Duodenal mucosa (tissue), 2 donors: ENCODE results near the gene APOH.

Experiments
- H3K27ac ChIP-seq: one replicate; pipeline ENCODE4 v1.7.0; 2013; ENCODE audit warnings: low read depth, low read length
- H3K27me3 ChIP-seq, 2 donors: one replicate each; pipeline ENCODE4 v1.7.0; 2013; ENCODE audit warnings: low read length in 2 of 2, control low read depth in 1 of 2; ENCODE audit not compliant: insufficient read depth in 2 of 2, control insufficient read depth in 1 of 2
- H3K36me3 ChIP-seq, 2 donors: one replicate each; pipeline ENCODE4 v1.7.0; 2013; ENCODE audit warnings: low read length in 2 of 2, control low read depth in 1 of 2; ENCODE audit not compliant: insufficient read depth in 2 of 2, control insufficient read depth in 1 of 2
- H3K4me1 ChIP-seq, 2 donors: one replicate each; pipeline ENCODE4 v1.7.0; 2013; ENCODE audit warnings: low read length in 2 of 2, control low read depth in 1 of 2; ENCODE audit not compliant: insufficient read depth in 2 of 2, control insufficient read depth in 1 of 2
- H3K4me3 ChIP-seq, 2 donors: one replicate each; pipeline ENCODE4 v1.7.0; 2013; ENCODE audit warnings: low read length in 2 of 2, low read depth in 1 of 2
- H3K9ac ChIP-seq, 2 donors: one replicate each; pipeline ENCODE4 v1.7.0; 2013; ENCODE audit warnings: low read length in 2 of 2, low read depth in 1 of 2
- H3K9me3 ChIP-seq, 2 donors: one replicate each; pipeline ENCODE4 v1.7.0; 2013; ENCODE audit warnings: low read length in 2 of 2, control low read depth in 1 of 2; ENCODE audit not compliant: control insufficient read depth in 1 of 2

APOH gene

GRCh38 chr17:66175892-66176291 is 53.3 kb downstream of the APOH start:
- no peaks in the 10 kb centered on the region for H3K9me3 ChIP-seq
- H3K4me3 ChIP-seq = no peak overlapping the region
- no peak overlapping the region for H3K9ac ChIP-seq
- H3K27ac ChIP-seq = no peak overlapping the region
- H3K27me3 ChIP-seq = no peaks in the 10 kb centered on the region
- no peaks in the 10 kb centered on the region for H3K36me3 ChIP-seq
- H3K4me1 ChIP-seq = no peaks in the 10 kb centered on the region

- H3K9ac ChIP-seq = no peak overlapping the region
- no peak overlapping the region for H3K4me3 ChIP-seq
- no peaks in the 10 kb centered on the region for H3K27me3 ChIP-seq
- no peaks in the 10 kb centered on the region for H3K36me3 ChIP-seq
- H3K4me1 ChIP-seq = no peaks in the 10 kb centered on the region
- H3K9me3 ChIP-seq = no peaks in the 10 kb centered on the region
- no peak overlapping the region for H3K27ac ChIP-seq
Measured at GRCh38 chr17:66172691-66173223, 56.5 kb downstream of the APOH start.

GRCh38 chr17:66172144-66172543 is 57.1 kb downstream of the APOH start:
- Histone ChIP-seq H3K27ac (no peak overlapping the region), H3K4me3 (no peak overlapping the region)

GRCh38 chr17:66171692-66172091 is 57.5 kb downstream of the APOH start:
- H3K27me3 ChIP-seq = no peaks in the 10 kb centered on the region

More at GRCh38 chr17:66172144-66172543, 57.1 kb downstream of the APOH start:
- H3K36me3 ChIP-seq = no peaks in the 10 kb centered on the region
- no peak overlapping the region for H3K9ac ChIP-seq
- no peaks in the 10 kb centered on the region for H3K9me3 ChIP-seq
- H3K4me1 ChIP-seq = no peaks in the 10 kb centered on the region
- H3K27me3 ChIP-seq = no peaks in the 10 kb centered on the region

GRCh38 chr17:66171172-66171571 is 58.0 kb downstream of the APOH start:
- no peak overlapping the region for H3K4me3 ChIP-seq

More at GRCh38 chr17:66171692-66172091, 57.5 kb downstream of the APOH start:
- Histone ChIP-seq H3K4me3 (no peak overlapping the region), H3K9ac (no peak overlapping the region), H3K4me1 (no peaks in the 10 kb centered on the region), H3K27ac (no peak overlapping the region), H3K9me3 (no peaks in the 10 kb centered on the region), H3K36me3 (no peaks in the 10 kb centered on the region)

GRCh38 chr17:66169839-66170238 is 59.4 kb downstream of the APOH start:
- no peak overlapping the region for H3K4me3 ChIP-seq
- H3K36me3 ChIP-seq = no peaks in the 10 kb centered on the region
- no peaks in the 10 kb centered on the region for H3K27me3 ChIP-seq
- no peaks in the 10 kb centered on the region for H3K4me1 ChIP-seq
- H3K27ac ChIP-seq = no peak overlapping the region
- no peaks in the 10 kb centered on the region for H3K9me3 ChIP-seq
- H3K9ac ChIP-seq = no peak overlapping the region

More at GRCh38 chr17:66171172-66171571, 58.0 kb downstream of the APOH start:
- Histone ChIP-seq H3K9ac (no peak overlapping the region), H3K27me3 (no peaks in the 10 kb centered on the region), H3K4me1 (no peaks in the 10 kb centered on the region), H3K36me3 (no peaks in the 10 kb centered on the region), H3K9me3 (no peaks in the 10 kb centered on the region), H3K27ac (no peak overlapping the region)

- no peaks in the 10 kb centered on the region for H3K36me3 ChIP-seq
- no peaks in the 10 kb centered on the region for H3K9me3 ChIP-seq
- no peaks in the 10 kb centered on the region for H3K4me1 ChIP-seq
- no peak overlapping the region for H3K9ac ChIP-seq
- H3K4me3 ChIP-seq = no peak overlapping the region
- no peak overlapping the region for H3K27ac ChIP-seq
- H3K27me3 ChIP-seq = no peaks in the 10 kb centered on the region
Measured at GRCh38 chr17:66167189-66167815, 61.9 kb downstream of the APOH start.

GRCh38 chr17:66165537-66166123 is 63.6 kb downstream of the APOH start:
- Histone ChIP-seq H3K27me3 (no peaks in the 10 kb centered on the region), H3K9ac (no peak overlapping the region)

More at GRCh38 chr17:66165537-66166123, 63.6 kb downstream of the APOH start:
- Histone ChIP-seq H3K9me3 (no peaks in the 10 kb centered on the region), H3K4me3 (no peak overlapping the region), H3K4me1 (no peaks in the 10 kb centered on the region), H3K27ac (no peak overlapping the region), H3K36me3 (no peaks in the 10 kb centered on the region)
